CD4-positive, alpha-beta T cell (primary cell): ENCODE results near the gene S100Z. TPM values are rescaled to one million over a fixed set of nuclear protein-coding genes. Genes with fewer than 3 reads are reported as not detected.

Source experiments
- ATAC-seq: fragments of 200-7000 bp; cut with Tn5 transposase; one replicate; pipeline ENCODE4 v1.10.0; 2022; ENCODE audit warnings: mild to moderate bottlenecking; ENCODE audit not compliant: poor library complexity
- CTCF ChIA-PET: fragments of 350-600 bp; sonication (Branson Sonifier 250); formaldehyde crosslinking; loops from one replicate; lab custom pipeline; 2021; ENCODE audit warnings: antibody characterized with exemption, inconsistent platforms; lab: Charles Lee
- POLR2A ChIA-PET: fragments of 350-600 bp; sonication (Branson Sonifier 250); formaldehyde crosslinking; loops from one replicate; lab custom pipeline; 2021; ENCODE audit warnings: antibody characterized with exemption, inconsistent platforms; lab: Charles Lee
- DNase-seq, 14 experiments: peaks; one replicate each; pipeline ENCODE4 v3.0.0-alpha.2; 2013 to 2020; ENCODE audit warnings: mixed read lengths in 2 of 14
- H3K27ac ChIP-seq, 2 donors: one replicate each; pipeline versions ENCODE4 v1.5.1 to v1.7.0; 2013; ENCODE audit warnings: low read length in 2 of 2, low read depth in 1 of 2, mild to moderate bottlenecking in 1 of 2
- H3K27me3 ChIP-seq, 2 experiments: 1 replicate in 1 of 2; 2 replicates in 1 of 2; pipeline versions ENCODE4 v1.6.1 to v1.7.0; 2013; ENCODE audit warnings: low read length in 2 of 2, control low read depth in 1 of 2, mild to moderate bottlenecking in 1 of 2, moderate library complexity in 1 of 2; ENCODE audit not compliant: insufficient read depth in 2 of 2, control insufficient read depth in 1 of 2
- H3K36me3 ChIP-seq: one replicate; pipeline ENCODE4 v1.6.1; 2013; ENCODE audit warnings: low read length, control low read depth; ENCODE audit not compliant: insufficient read depth
- H3K4me1 ChIP-seq: one replicate; pipeline ENCODE4 v1.6.1; 2013; ENCODE audit warnings: low read length, control low read depth; ENCODE audit not compliant: insufficient read depth
- H3K4me3 ChIP-seq: one replicate; pipeline ENCODE4 v1.5.1; 2013; ENCODE audit warnings: mild to moderate bottlenecking, low read length, moderate library complexity
- H3K9me3 ChIP-seq, 2 experiments: 1 replicate in 1 of 2; 2 replicates in 1 of 2; pipeline versions ENCODE4 v1.6.1 to v1.7.0; 2013; ENCODE audit warnings: low read length in 2 of 2, mild to moderate bottlenecking in 2 of 2, control low read depth in 1 of 2, moderate library complexity in 1 of 2; ENCODE audit not compliant: control insufficient read depth in 1 of 2, insufficient read depth in 1 of 2
- H3K27ac Mint-ChIP-seq: one replicate; pipeline ENCODE4 v1.8.0; 2020; ENCODE audit warnings: mixed read lengths
- H3K27me3 Mint-ChIP-seq: one replicate; pipeline ENCODE4 v1.8.0; 2021; ENCODE audit warnings: mixed read lengths
- H3K36me3 Mint-ChIP-seq: one replicate; pipeline ENCODE4 v1.8.0; 2021; ENCODE audit warnings: low read depth, mixed read lengths
- H3K4me1 Mint-ChIP-seq: one replicate; pipeline ENCODE4 v1.8.0; 2021; ENCODE audit warnings: low read depth, mixed read lengths
- H3K4me3 Mint-ChIP-seq: one replicate; pipeline ENCODE4 v1.8.0; 2020; ENCODE audit warnings: mild to moderate bottlenecking, mixed read lengths
- H3K9me3 Mint-ChIP-seq: one replicate; pipeline ENCODE4 v1.8.0; 2020; ENCODE audit warnings: mixed read lengths
- intact Hi-C, 2 experiments: fragments of 100-400 bp; cut with DNase I in 1 of 2; cut with micrococcal nuclease in 1 of 2; formaldehyde crosslinking; loops; one replicate each; pipeline versions ENCODE4 v1.15.1 to v1.9.0; 2023 to 2025; cut with DNase I, micrococcal nuclease
- total RNA-seq, 174 experiments: library from RNA in 2 of 174; stranded (reverse) in 2 of 174; gene quantifications; one replicate each; pipeline ENCODE4 v1.2.3 and lab custom pipeline; 2021 to 2026
- TF ChIP-seq, protein P1 (sequence below): fragments of 200-600 bp; IDR thresholded peaks from one replicate; pipeline ENCODE4 v1.8.0; 2022; ENCODE audit warnings: antibody characterized with exemption, mild to moderate bottlenecking

Gene S100Z
- total RNA-seq, 2 experiments from 2014 or later = 0.22 to 0.47 TPM

DNA sequence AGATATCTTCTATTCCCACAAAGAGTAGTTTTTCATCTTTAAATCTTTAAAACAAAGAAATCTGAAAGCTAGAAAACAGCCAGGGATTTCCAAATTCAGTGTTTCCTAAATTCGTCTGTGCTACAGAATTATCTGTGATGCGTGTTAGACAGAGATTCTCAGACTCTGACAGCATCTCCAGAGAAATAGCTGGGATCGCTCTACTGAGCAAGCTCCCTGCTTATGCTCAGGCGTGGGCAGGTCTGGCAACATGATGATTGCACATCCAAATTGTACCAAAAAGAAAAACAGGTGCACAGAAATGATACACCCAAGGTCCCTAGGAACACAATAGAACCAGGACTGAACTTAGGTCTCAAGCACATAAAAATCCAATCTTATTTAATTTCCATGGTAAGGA lies 80.3 kb downstream of the S100Z start:
- no peaks in the 10 kb centered on the region for H3K9me3 Mint-ChIP-seq
- H3K27ac Mint-ChIP-seq = no peak overlapping the region
- POLR2A ChIA-PET = no interaction called here
- no peaks in the 10 kb centered on the region for H3K36me3 Mint-ChIP-seq
- peaks cover 6% of the 10 kb centered on the region for H3K27me3 Mint-ChIP-seq
- no peaks in the 10 kb centered on the region for H3K9me3 ChIP-seq
- no peaks in the 10 kb centered on the region for H3K4me1 Mint-ChIP-seq
- no peaks in the 10 kb centered on the region for H3K4me1 ChIP-seq
- CTCF ChIA-PET = no interaction called here
- H3K36me3 ChIP-seq = no peaks in the 10 kb centered on the region
- no peak overlapping the region for H3K27ac ChIP-seq
- TF ChIP-seq, protein P1, sequence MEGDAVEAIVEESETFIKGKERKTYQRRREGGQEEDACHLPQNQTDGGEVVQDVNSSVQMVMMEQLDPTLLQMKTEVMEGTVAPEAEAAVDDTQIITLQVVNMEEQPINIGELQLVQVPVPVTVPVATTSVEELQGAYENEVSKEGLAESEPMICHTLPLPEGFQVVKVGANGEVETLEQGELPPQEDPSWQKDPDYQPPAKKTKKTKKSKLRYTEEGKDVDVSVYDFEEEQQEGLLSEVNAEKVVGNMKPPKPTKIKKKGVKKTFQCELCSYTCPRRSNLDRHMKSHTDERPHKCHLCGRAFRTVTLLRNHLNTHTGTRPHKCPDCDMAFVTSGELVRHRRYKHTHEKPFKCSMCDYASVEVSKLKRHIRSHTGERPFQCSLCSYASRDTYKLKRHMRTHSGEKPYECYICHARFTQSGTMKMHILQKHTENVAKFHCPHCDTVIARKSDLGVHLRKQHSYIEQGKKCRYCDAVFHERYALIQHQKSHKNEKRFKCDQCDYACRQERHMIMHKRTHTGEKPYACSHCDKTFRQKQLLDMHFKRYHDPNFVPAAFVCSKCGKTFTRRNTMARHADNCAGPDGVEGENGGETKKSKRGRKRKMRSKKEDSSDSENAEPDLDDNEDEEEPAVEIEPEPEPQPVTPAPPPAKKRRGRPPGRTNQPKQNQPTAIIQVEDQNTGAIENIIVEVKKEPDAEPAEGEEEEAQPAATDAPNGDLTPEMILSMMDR = no peak
- H3K27me3 ChIP-seq = no peaks in the 10 kb centered on the region
- DNase-seq (no peak), ATAC-seq (no peak)
- intact Hi-C loops = no loop called here
- H3K4me3 Mint-ChIP-seq = no peak overlapping the region
- H3K4me3 ChIP-seq = no peak overlapping the region

DNA sequence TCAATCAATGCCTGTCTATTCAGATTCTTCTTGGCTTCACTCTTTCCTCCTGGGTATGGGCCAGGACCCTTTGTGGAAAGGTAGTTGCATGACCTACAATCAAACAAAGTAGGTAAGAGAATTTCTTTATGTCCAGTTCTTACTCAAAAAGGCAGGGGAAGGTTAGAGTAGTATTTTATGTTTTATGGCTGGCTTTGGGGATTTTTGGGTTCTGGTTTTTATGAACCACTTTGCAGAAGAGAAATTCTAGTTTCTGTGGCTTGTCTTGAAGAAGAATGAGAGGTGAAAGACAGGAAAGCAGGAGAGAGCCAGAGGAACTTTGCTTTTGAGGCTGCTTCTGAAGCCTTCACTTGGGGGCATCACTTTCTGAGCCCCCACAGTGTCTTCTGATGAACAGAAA lies 88.4 kb downstream of the S100Z start:
- Histone ChIP-seq H3K4me1 (no peaks in the 10 kb centered on the region), H3K27ac (no peak overlapping the region), H3K9me3 (no peaks in the 10 kb centered on the region), H3K4me3 (no peak overlapping the region), H3K36me3 (no peaks in the 10 kb centered on the region), H3K27me3 (no peaks in the 10 kb centered on the region)
- Mint-ChIP-seq H3K4me1 (no peaks in the 10 kb centered on the region), H3K27ac (no peak overlapping the region), H3K36me3 (no peaks in the 10 kb centered on the region), H3K4me3 (no peak overlapping the region), H3K27me3 (no peaks in the 10 kb centered on the region), H3K9me3 (no peaks in the 10 kb centered on the region)
- ATAC-seq (no peak), DNase-seq (no peak)
- ChIA-PET CTCF (no interaction called here), POLR2A (no interaction called here)
- intact Hi-C loops = no loop called here
- TF ChIP-seq, protein P1 = no peak

DNA sequence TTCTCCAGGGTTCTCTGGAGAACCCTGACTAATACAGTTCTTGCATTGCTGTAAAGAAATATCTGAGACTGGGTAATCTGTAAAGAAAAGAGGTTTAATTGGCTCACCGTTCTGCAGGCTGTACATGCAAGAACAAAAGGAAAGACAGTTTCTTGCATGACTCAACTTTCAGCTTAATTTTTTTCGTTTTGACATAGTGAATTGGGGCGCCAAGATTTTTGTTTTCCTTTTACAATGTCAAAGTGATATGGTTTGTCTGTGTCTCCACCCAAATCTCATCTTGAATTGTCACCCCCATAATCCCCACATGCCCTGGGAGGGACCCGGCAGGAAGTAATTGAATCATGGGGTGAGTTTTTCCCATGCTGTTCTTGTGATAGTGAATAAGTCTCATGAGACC lies 91.2 kb downstream of the S100Z start:
- Histone ChIP-seq H3K36me3 (no peaks in the 10 kb centered on the region), H3K27ac (no peak overlapping the region), H3K9me3 (no peaks in the 10 kb centered on the region), H3K27me3 (no peaks in the 10 kb centered on the region), H3K4me3 (no peak overlapping the region), H3K4me1 (no peaks in the 10 kb centered on the region)
- ATAC-seq (no peak), DNase-seq (no peak)
- CTCF ChIA-PET = no interaction called here
- POLR2A ChIA-PET = no interaction called here
- no peak overlapping the region for H3K4me3 Mint-ChIP-seq
- intact Hi-C loops = no loop called here
- H3K27me3 Mint-ChIP-seq = peaks cover 7% of the 10 kb centered on the region
- H3K27ac Mint-ChIP-seq = no peak overlapping the region
- TF ChIP-seq, protein P1 = no peak
- no peaks in the 10 kb centered on the region for H3K36me3 Mint-ChIP-seq
- H3K4me1 Mint-ChIP-seq = no peaks in the 10 kb centered on the region
- H3K9me3 Mint-ChIP-seq = no peaks in the 10 kb centered on the region
